HCT116 (cell line): Measurements from ENCODE around the gene ANO6. TPM values are rescaled to one million over a fixed set of nuclear protein-coding genes. Genes with fewer than 3 reads are reported as not detected.

Source experiments
- ATAC-seq: fragments of 200-7000 bp; cut with Tn5 transposase; 2 replicates; pipeline ENCODE4 v1.9.1; 2020; ENCODE audit warnings: mild to moderate bottlenecking, moderate library complexity
- BruUV-seq: library from RNA; stranded (reverse); fragments of 400-500 nt; replicated peaks from 2 replicates; lab custom pipeline; 2021; lab: Mats Ljungman, UMichigan
- CTCF ChIA-PET: fragments of 300-600 bp; sonication (Branson Sonifier 250); formaldehyde crosslinking; loops from one replicate; lab custom pipeline; 2021; ENCODE audit warnings: antibody characterized with exemption; lab: Charles Lee
- POLR2A ChIA-PET: fragments of 300-600, 350-600 bp; sonication (Branson Sonifier 250); formaldehyde crosslinking; loops from one replicate; lab custom pipeline; 2021; ENCODE audit warnings: antibody characterized with exemption; lab: Charles Lee
- RAD21 ChIA-PET, 2 experiments: fragments of 300-600 bp; sonication (Branson Sonifier 250); formaldehyde crosslinking; loops; one replicate each; lab custom pipeline; 2023; ENCODE audit warnings: low total read pairs in 2 of 2; ENCODE audit not compliant: uncharacterized antibody in 2 of 2, unreplicated experiment in 2 of 2, low non-redundant PET in 1 of 2; lab: Charles Lee
- DNase-seq: peaks from one replicate; pipeline ENCODE4 v3.0.0-alpha.2; 2010; ENCODE audit warnings: low read depth, low spot score
- H2AFZ ChIP-seq: fragments of 200-600 bp; shearing (Covaris generic), sonication (generic); 2 replicates; pipeline ENCODE4 v1.6.1; 2017; ENCODE audit warnings: low read depth, mixed run types, mixed read lengths, antibody characterized with exemption, low read length; ENCODE audit not compliant: poor library complexity, severe bottlenecking
- H3K27ac ChIP-seq: 2 replicates; pipeline ENCODE4 v1.5.1; 2012; ENCODE audit warnings: low read depth, low read length
- H3K27me3 ChIP-seq: fragments of 200-600 bp; sonication (generic); 2 replicates; pipeline ENCODE4 v1.6.1; 2016; ENCODE audit warnings: mixed run types, low read length, mixed read lengths; ENCODE audit not compliant: insufficient read depth
- H3K36me3 ChIP-seq, 2 experiments: fragments of 200-500 bp in 1 of 2; fragments of 200-600 bp in 1 of 2; sonication (Bioruptor generic) in 1 of 2; sonication (generic) in 1 of 2; 2 replicates each; pipeline versions ENCODE4 v1.5.1 to v1.6.1; 2014 to 2016; ENCODE audit warnings: low read length in 2 of 2, inconsistent platforms in 1 of 2, mixed read lengths in 1 of 2, mixed run types in 1 of 2; ENCODE audit not compliant: insufficient read depth in 2 of 2, control insufficient read depth in 1 of 2
- H3K4me1 ChIP-seq, 2 experiments: fragments of 200-600 bp in 1 of 2; sonication (generic) in 1 of 2; 2 replicates each; pipeline versions ENCODE4 v1.5.1 to v1.6.1; 2012 to 2017; ENCODE audit warnings: low read length in 2 of 2, inconsistent platforms in 1 of 2, mild to moderate bottlenecking in 1 of 2, mixed read lengths in 1 of 2, mixed run types in 1 of 2, moderate library complexity in 1 of 2; ENCODE audit not compliant: insufficient read depth in 2 of 2, control insufficient read depth in 1 of 2
- H3K4me2 ChIP-seq: fragments of 200-600 bp; sonication (generic); 2 replicates; pipeline ENCODE4 v1.6.1; 2017; ENCODE audit warnings: mixed run types, low read length, mixed read lengths
- H3K4me3 ChIP-seq, 2 experiments: fragments of 200-600 bp in 1 of 2; sonication (generic) in 1 of 2; replicated peaks in 1 of 2; 2 replicates each; pipeline ENCODE4 v1.5.1; 2011 to 2016; ENCODE audit warnings: low read length in 2 of 2, control low read depth in 1 of 2, low read depth in 1 of 2, mild to moderate bottlenecking in 1 of 2, mixed read lengths in 1 of 2, mixed run types in 1 of 2
- H3K79me2 ChIP-seq: fragments of 200-600 bp; sonication (generic); 2 replicates; pipeline ENCODE4 v1.6.1; 2017; ENCODE audit warnings: mild to moderate bottlenecking, mixed run types, low read length, moderate library complexity, mixed read lengths; ENCODE audit not compliant: insufficient read depth
- H3K9ac ChIP-seq: fragments of 200-600 bp; sonication (generic); 2 replicates; pipeline ENCODE4 v1.6.1; 2016; ENCODE audit warnings: low read length, mixed read lengths
- H3K9me2 ChIP-seq: fragments of 200-600 bp; sonication (generic), shearing (Covaris generic); 2 replicates; pipeline ENCODE4 v1.6.1; 2017; ENCODE audit warnings: mixed run types, mild to moderate bottlenecking, moderate library complexity; ENCODE audit not compliant: insufficient read depth
- H3K9me3 ChIP-seq, 2 experiments: fragments of 200-500 bp in 1 of 2; fragments of 200-600 bp in 1 of 2; sonication (Bioruptor generic) in 1 of 2; sonication (generic) in 1 of 2; 2 replicates each; pipeline ENCODE4 v1.6.1; 2014 to 2017; ENCODE audit warnings: low read length in 2 of 2, mixed read lengths in 2 of 2, inconsistent platforms in 1 of 2, low read depth in 1 of 2, mild to moderate bottlenecking in 1 of 2, mixed run types in 1 of 2, moderate library complexity in 1 of 2; ENCODE audit not compliant: control insufficient read depth in 1 of 2, insufficient read depth in 1 of 2
- H4K20me1 ChIP-seq: fragments of 200-600 bp; sonication (generic), shearing (Covaris generic); 2 replicates; pipeline ENCODE4 v1.6.1; 2017; ENCODE audit warnings: mixed run types, mild to moderate bottlenecking, moderate library complexity; ENCODE audit not compliant: insufficient read depth
- CBX3 ChIP-seq: IDR thresholded peaks from 2 replicates; pipeline ENCODE4 v1.6.1; 2012; ENCODE audit warnings: low read depth
- CEBPB ChIP-seq: IDR thresholded peaks from 2 replicates; pipeline ENCODE4 v1.6.1; 2012; ENCODE audit warnings: low read depth
- CTCF ChIP-seq, 3 experiments: fragments of 200-600 bp in 1 of 3; sonication (generic) in 1 of 3; IDR thresholded peaks in 2 of 3; conservative IDR thresholded peaks in 1 of 3; 2 replicates each; pipeline ENCODE4 v1.5.1; 2012 to 2017; ENCODE audit warnings: low read depth in 2 of 3, low read length in 2 of 3, antibody characterized with exemption in 1 of 3, borderline replicate concordance in 1 of 3, control low read depth in 1 of 3, mild to moderate bottlenecking in 1 of 3, mixed read lengths in 1 of 3, mixed run types in 1 of 3, moderate library complexity in 1 of 3; ENCODE audit not compliant: insufficient read depth in 1 of 3
- EZH2 ChIP-seq: fragments of 200-600 bp; sonication (generic); IDR thresholded peaks from 2 replicates; pipeline ENCODE4 v1.6.1; 2017; ENCODE audit warnings: antibody characterized with exemption, mixed run types
- JUND ChIP-seq: IDR thresholded peaks from 2 replicates; pipeline ENCODE4 v1.6.1; 2012
- POLR2AphosphoS5 ChIP-seq: IDR thresholded peaks from 2 replicates; pipeline ENCODE4 v1.6.1; 2011; ENCODE audit warnings: mild to moderate bottlenecking, low read depth, low read length, moderate library complexity
- REST ChIP-seq: IDR thresholded peaks from 2 replicates; pipeline ENCODE4 v1.6.1; 2012; ENCODE audit warnings: low read depth
- SIN3A ChIP-seq: IDR thresholded peaks from 2 replicates; pipeline ENCODE4 v1.6.1; 2012; ENCODE audit warnings: low read depth
- SP1 ChIP-seq: IDR thresholded peaks from 2 replicates; pipeline ENCODE4 v1.6.1; 2012; ENCODE audit warnings: low read depth
- SRF ChIP-seq: IDR thresholded peaks from 2 replicates; pipeline ENCODE4 v1.6.1; 2012; ENCODE audit warnings: low read depth
- ZFX ChIP-seq: fragments of 450-650 bp; IDR thresholded peaks from 2 replicates; pipeline ENCODE4 v1.6.1; 2017
- ZNF274 ChIP-seq: fragments of 200-500 bp; sonication (Bioruptor generic); IDR thresholded peaks from 2 replicates; pipeline ENCODE4 v1.6.1; 2014; ENCODE audit warnings: mild to moderate bottlenecking, low read depth, low read length, inconsistent platforms
- intact Hi-C: fragments of 100-400 bp; cut with micrococcal nuclease; formaldehyde crosslinking; loops from 2 replicates; pipeline ENCODE4 v1.10.0; 2022
- total RNA-seq: library from RNA; stranded (reverse); gene quantifications from one replicate; pipeline ENCODE4 v1.2.1, GENCODE V29; 2021; ENCODE audit not compliant: unreplicated experiment

Gene ANO6
- total RNA-seq, 1 experiment from 2014 or later, result 36.7 TPM

- Histone ChIP-seq H2AFZ (no peak overlapping the region), H3K9ac (no peak overlapping the region), H3K4me3 (no peak overlapping the region), H3K27ac (no peak overlapping the region), H3K9me3 (no peaks in the 10 kb centered on the region), H4K20me1 (0 out of 2 replicates have a peak, but pooled peaks cover 3% of the 10 kb centered on the region), H3K4me1 (no peaks in the 10 kb centered on the region), H3K4me2 (no peak overlapping the region), H3K79me2 (no peaks in the 10 kb centered on the region; the same call in 1 of the 2 replicates), H3K9me2 (no peaks in the 10 kb centered on the region), H3K27me3 (no peaks in the 10 kb centered on the region), H3K36me3 (no peaks in the 10 kb centered on the region)
- no TSS peak for BruUV-seq
- TF ChIP-seq SIN3A (no peak), EZH2 (no peak), JUND (no peak), SP1 (no peak), CEBPB (no peak), CBX3 (no peak), ZNF274 (no peak), POLR2AphosphoS5 (no peak), SRF (no peak), CTCF (IDR thresholded peaks at IDR 0.05 in 2 of 3, conservative IDR thresholded peaks at IDR 0.05 in 1 of 3; ENCODE audit: borderline replicate concordance in 1 of 3, insufficient read depth in 1 of 3, low read depth in 2 of 3, low read length in 2 of 3) (no peak), ZFX (no peak), REST (no peak)
- RAD21 ChIA-PET, result no interaction called here
- DNase-seq, result no peak
- POLR2A ChIA-PET, result no interaction called here
- ATAC-seq, result no peak
- CTCF ChIA-PET, result no interaction called here
- intact Hi-C loops, result no loop called here
Measured at GRCh38 chr12:45331552-45331951, 115.7 kb downstream of the ANO6 start.
